ENCODE measurements around the gene SLC36A3.

SLC36A3 gene

GRCh38 chr5:151230048-151230680, 73.4 kb downstream of the SLC36A3 start:
- TF ChIP-seq CTCF (IDR thresholded peaks at IDR 0.05; ENCODE audit: low read depth, low read length): no peak
- H3K4me3 ChIP-seq (ENCODE audit: low read depth, low read length): no peak overlapping the region

- no peak for TF ChIP-seq CTCF (IDR thresholded peaks at IDR 0.05; ENCODE audit: low read depth, low read length)
- H3K4me3 ChIP-seq (ENCODE audit: low read depth, low read length): no peak overlapping the region
Observed at GRCh38 chr5:151228986-151229385, 74.6 kb downstream of the SLC36A3 start.

- no peak overlapping the region for H3K4me3 ChIP-seq (ENCODE audit: low read depth, low read length)
- no peak for TF ChIP-seq CTCF (IDR thresholded peaks at IDR 0.05; ENCODE audit: low read depth, low read length)
Observed at GRCh38 chr5:151227918-151228447, 75.6 kb downstream of the SLC36A3 start.
